GM18867 (cell line): ENCODE results near the gene CACNA2D2.

Experiments used
- ATAC-seq: cut with Tn5 transposase; IDR thresholded peaks from one replicate; pipeline ENCODE4 v1.9.1; 2021; ENCODE audit warnings: mild to moderate bottlenecking, moderate library complexity; ENCODE audit not compliant: unreplicated experiment

CACNA2D2 gene

GRCh38 chr3:50503504-50504342 lies at the start of gene CACNA2D2:
TSS of gene CACNA2D2 (minus strand) at chr3:50503634. CDS start at chr3:50503423, 211 bp downstream.
- no peak for ATAC-seq

- ATAC-seq, result no peak
These were observed 49.2 kb upstream of the CACNA2D2 start for GRCh38 chr3:50552598-50552997.

GRCh38 chr3:50551681-50552435 lies 48.4 kb upstream of the CACNA2D2 start:
- no peak for ATAC-seq

- no peak for ATAC-seq
These were observed 47.7 kb upstream of the CACNA2D2 start for GRCh38 chr3:50551054-50551659.

GRCh38 chr3:50550079-50550736 lies 46.8 kb upstream of the CACNA2D2 start:
- ATAC-seq, result no peak

- no peak for ATAC-seq
These were observed 45.8 kb upstream of the CACNA2D2 start for GRCh38 chr3:50549226-50549625.

- ATAC-seq, result no peak
These were observed 42.3 kb upstream of the CACNA2D2 start for GRCh38 chr3:50545781-50546180.

GRCh38 chr3:50542177-50543034 lies 39.0 kb upstream of the CACNA2D2 start:
- no peak for ATAC-seq

GRCh38 chr3:50539356-50540286 lies 36.2 kb upstream of the CACNA2D2 start:
- no peak for ATAC-seq

GRCh38 chr3:50537421-50538129 lies 34.1 kb upstream of the CACNA2D2 start:
- no peak for ATAC-seq

GRCh38 chr3:50536471-50537180 lies 33.2 kb upstream of the CACNA2D2 start:
- ATAC-seq, result no peak

- ATAC-seq, result no peak
These were observed 31.4 kb upstream of the CACNA2D2 start for GRCh38 chr3:50534681-50535330.

- ATAC-seq, result no peak
These were observed 30.5 kb upstream of the CACNA2D2 start for GRCh38 chr3:50533807-50534461.

GRCh38 chr3:50533316-50533715 lies 29.9 kb upstream of the CACNA2D2 start:
- ATAC-seq, result no peak

- ATAC-seq, result no peak
These were observed 28.8 kb upstream of the CACNA2D2 start for GRCh38 chr3:50532062-50532705.

- ATAC-seq, result no peak
These were observed 27.8 kb upstream of the CACNA2D2 start for GRCh38 chr3:50531201-50531600.
